GM18520 (cell line): ENCODE measurements around the gene TRPC3.

Experiments
- ATAC-seq: cut with Tn5 transposase; IDR thresholded peaks from one replicate; pipeline ENCODE4 v1.9.1; 2021; ENCODE audit not compliant: unreplicated experiment

TRPC3 gene

DNA sequence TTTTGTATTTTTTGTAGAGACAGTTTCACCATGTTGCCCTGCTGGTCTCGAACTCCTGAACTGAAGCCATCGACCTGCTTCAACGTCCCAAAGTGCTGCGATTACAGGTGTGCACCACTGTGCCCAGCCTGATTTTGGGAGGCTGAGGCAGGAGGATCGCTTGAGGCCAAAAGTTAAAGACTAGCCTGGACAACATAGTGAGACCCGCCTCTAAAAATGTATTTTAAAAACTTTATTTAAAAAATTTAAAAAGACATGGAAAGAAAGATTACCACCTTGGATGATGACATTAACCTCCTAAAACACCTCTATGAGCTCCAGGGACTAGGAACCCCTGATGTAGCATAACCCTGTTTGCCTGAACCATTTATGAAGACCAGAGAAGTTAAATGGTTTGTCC is 75.8 kb downstream of the TRPC3 start:
- no peak for ATAC-seq

GRCh38 chr4:121875652-121876051 is 76.2 kb downstream of the TRPC3 start:
- no peak for ATAC-seq

DNA sequence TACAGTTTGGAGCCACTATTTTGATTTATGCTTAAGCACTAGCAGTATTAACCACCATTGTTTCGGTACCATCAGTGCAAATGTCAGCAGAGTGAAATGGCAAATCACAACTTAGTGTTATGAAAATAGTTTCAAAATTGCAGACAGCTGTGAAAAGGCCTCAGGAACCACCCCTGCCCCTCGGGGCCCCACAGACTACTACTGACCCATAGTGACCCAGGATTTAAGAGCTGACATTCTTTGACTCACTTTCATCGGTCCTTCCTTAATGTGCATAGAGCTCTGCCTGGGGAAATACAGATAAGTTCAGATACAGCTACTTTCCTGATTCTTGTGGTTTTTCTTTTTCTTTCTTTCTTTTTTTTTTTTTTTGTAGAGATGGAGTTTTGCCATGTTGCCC is 78.3 kb downstream of the TRPC3 start:
- ATAC-seq: peak; percentile 17

DNA sequence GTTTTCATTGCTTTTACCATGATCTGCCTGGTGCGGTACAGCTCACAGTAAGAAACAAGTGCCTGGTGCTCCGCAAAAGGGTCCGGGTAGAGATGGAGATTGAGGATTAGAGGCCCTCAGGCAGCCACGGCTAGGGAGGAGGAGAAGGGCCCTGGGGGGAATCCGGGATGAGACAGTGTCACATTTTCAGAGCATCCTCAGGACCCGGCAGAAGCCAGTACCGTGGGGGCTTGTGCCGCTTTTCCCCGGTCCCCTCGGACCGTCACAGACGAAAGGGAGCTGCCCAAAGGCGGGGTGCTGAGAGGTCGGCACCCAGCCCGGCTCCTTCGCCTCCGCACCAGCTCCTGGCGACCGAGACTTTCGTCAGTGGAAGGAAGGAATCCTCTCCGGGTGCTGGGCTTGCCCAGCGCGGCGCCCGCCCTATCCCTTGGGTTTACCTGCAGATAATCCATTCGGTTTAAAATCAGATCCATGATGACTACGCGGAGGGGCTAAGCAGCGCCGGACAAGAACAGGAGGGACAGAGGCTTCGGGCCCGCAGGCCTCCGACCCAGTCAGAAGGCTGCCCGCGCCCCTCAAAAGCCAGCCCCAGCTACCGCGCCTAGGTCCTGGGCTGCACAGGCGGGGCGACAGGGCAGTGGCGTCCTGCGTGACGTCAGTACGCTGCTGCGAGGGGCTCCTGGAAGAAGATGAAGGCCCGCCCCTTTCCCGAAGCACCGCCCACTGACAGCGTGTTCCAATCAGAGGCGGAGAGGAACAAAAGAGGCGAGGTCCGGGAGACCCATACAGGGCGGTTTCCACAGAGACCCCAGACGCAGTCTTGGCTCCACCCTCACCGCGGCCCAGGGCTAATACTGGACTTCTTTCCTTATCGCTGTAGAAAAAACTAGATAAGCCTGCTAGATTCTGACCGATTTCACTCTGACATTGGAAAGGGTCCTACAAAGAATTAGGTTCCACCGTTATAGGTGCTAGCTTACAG is 81.7 kb downstream of the TRPC3 start, which contains the start of gene BBS7:
Gene BBS7, minus strand, starts transcription at position 634 of the 982 bp plus-strand sequence. Its CDS starts 161 bp downstream, at position 473.
- peak; percentile 93 for ATAC-seq

GRCh38 chr4:121863799-121864198 is 88.1 kb downstream of the TRPC3 start:
- no peak for ATAC-seq

- ATAC-seq: no peak
These were observed 90.4 kb downstream of the TRPC3 start for GRCh38 chr4:121861426-121861825.

- ATAC-seq: no peak
These were observed 91.7 kb downstream of the TRPC3 start for GRCh38 chr4:121860121-121860520.

- no peak for ATAC-seq
These were observed 100.5 kb downstream of the TRPC3 start for GRCh38 chr4:121851354-121851753.

DNA sequence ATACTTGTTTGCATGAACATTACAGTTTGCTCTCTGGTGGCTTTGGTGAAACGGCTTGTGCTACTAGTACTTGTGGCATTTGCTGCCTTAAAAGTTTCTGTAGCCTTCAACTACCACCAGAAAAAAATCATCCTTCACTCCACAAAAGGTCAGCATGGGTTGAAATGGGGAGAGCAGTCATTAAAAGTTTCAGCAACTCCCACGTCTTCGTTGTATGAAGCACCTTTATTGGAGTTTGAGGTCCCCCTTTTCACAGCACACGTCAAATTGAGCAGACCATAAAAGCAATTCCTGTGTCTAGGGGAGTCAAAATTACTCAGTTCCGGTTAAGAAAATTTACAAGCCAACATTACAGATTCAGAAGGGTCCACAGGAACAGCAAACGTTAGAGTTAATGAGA is 105.2 kb downstream of the TRPC3 start:
- ATAC-seq: no peak

- ATAC-seq: no peak
These were observed 109.0 kb downstream of the TRPC3 start for GRCh38 chr4:121842862-121843261.

GRCh38 chr4:121838136-121838535 is 113.7 kb downstream of the TRPC3 start:
- ATAC-seq: no peak

DNA sequence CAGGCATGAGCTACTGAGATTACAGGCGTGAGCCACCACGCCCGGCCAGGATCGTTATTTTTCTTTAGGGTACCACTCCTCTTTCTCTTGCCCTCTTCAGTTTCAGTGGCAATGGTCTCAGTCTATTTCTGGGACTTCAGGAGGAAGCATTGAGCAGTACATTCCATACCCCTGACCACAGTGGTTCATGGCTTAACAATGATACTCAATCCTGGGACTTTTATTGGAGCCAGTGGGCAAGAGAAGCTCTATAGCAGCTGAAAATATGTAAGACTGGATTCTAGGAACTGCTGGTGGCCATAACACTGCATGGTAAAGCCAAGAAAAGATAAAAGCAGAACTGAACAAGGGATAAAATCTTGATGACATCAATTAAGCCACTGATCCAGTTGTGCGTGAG is 122.3 kb downstream of the TRPC3 start:
- no peak for ATAC-seq
